ENCODE results near the gene EFCAB11.

Gene EFCAB11

DNA sequence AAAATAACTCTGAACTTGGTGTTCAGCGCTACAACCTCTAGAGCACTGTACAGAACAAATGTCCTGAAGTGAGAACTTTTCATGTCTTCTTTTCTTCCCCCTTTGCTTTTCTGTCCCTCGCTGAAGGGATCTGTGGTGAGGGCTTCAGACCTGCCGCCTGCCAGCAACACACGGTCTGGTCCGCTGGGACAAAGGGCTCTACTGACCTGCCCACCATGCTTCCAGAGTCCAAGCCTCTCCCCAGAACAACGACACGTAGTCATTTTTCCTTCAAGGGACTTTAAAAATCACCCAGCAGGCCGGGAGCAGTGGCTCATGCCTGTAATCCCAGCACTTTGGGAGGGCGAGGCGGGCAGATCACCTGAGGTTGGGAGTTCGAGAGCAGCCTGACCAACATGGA is 140.4 kb downstream of the EFCAB11 start:
- no peak for DNase-seq (ENCODE audit: low read depth, low spot score)

DNA sequence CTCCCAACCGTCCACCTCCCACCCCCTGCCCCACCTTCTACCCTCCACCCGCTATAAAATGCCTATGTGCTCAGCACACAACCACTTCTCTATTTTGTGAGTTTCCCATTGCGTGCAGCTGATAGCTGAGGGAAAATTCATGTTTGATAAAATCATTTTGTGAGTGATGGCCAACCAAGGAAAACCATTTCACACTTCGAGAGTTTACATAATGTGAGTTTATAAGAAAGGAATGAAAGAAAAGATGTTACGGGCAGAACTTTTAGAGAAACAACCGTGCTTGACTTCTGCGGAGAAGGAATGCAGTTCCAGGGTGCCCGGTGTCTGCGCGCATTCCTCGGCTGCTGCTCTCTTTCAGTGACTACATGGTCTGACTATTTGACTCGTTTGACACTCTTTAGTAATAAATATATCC is 140.9 kb downstream of the EFCAB11 start:
- DNase-seq (ENCODE audit: low read depth, low spot score), result no peak

DNA sequence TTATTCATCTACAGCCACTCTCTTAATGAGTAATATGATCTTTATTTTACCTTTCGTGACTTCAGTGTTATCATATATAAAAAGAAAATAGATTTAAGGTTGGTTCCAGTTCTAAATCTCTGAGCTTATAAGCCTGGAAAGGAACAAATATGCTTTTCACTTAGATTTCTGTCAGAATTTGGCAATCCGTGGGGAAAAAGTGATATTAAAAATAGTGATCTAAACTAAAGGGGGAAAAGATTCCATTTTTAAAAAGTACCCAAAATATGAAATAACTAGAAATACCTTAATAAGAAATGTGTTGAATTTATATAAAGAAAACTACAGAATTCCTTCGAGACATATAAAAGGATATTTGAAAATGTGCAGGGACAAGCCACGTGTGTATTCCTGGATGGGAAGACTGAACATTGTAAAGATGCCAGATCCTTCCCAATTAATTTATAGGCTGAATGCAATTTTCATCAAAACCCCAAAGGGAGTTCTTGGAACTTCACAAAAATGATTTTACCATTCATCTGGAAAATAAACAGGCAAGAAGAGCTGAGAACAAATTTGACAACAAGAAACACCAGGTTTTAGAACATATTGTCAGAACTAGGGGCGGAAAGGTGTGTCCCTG is 142.5 kb downstream of the EFCAB11 start:
- no peak for DNase-seq (ENCODE audit: low read depth, low spot score)

DNA sequence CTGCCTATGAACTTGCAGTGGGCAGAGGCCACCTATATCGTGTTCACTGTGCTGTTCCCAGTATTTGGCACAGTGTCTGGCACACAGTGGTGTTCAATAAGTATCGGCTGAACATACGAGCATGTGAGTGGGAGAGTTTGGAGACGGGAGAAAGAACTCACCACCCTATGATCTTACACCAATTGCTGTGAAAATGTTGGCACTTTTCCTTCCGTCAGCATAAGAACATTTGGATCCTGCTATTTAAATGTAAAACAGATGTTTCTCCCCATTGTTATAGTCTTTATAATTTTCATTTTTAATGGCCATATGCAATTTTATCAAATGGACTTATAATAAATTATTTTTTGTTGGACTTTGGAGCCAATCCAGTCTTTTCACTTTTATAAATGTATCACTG is 144.4 kb downstream of the EFCAB11 start:
- DNase-seq (ENCODE audit: low read depth, low spot score), result no peak

DNA sequence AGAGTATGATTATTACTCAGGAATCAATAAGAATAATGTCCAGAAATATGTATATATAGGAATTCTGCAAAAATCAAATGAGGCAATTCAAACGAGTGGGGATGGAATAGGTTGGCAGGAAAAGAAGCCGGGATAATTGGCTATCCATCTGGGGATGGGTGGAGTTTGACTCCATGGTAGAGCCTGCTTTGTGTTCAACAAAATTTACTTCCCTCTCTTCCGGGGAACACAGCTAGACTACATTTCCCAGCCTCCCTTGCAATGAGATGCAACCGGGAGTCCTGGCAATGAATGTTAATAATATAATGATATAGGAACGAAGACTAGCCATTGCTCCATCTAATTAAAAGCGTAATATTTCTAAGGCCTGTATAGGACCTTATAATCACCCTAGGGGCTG is 146.6 kb downstream of the EFCAB11 start:
- DNase-seq (ENCODE audit: low read depth, low spot score), result no peak

DNA sequence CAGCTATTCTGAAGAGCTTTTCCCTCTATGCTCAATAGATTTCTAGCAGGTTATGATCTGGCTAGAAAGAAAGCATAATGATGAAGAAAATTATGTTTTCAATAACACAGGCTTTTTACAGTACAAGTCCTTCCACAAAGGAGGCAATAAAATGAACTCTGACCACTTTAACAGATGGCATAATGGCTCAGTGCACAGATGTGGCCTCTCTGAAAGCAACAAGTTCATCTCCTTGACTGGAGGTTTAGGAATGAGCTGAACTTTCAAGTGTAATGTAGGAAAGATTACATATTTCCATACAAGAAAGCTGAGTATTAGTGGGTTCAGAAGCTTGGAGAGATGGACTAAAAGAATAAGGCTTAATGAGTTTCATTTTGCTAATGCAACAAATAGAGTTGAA is 147.4 kb downstream of the EFCAB11 start:
- DNase-seq (ENCODE audit: low read depth, low spot score), result no peak

DNA sequence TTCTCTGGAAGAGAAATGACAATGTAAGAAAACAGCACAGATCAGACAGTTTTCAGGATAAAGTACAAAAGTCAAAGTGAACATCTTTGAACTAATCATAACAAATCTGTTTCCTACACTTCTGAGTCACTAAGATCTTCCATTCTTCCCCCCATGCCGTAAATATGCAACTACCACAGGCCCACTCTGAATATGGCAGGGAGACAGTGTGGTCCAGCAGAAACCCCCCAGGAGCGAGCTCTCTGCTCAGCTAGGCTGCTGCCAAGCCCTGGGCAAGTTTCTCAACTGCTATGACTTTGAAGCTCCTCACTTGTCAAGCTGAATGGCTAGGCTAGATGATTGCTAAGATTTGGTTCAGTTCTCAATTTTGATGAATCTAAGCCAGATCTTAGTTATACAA is 148.1 kb downstream of the EFCAB11 start:
- DNase-seq (ENCODE audit: low read depth, low spot score), result no peak

DNA sequence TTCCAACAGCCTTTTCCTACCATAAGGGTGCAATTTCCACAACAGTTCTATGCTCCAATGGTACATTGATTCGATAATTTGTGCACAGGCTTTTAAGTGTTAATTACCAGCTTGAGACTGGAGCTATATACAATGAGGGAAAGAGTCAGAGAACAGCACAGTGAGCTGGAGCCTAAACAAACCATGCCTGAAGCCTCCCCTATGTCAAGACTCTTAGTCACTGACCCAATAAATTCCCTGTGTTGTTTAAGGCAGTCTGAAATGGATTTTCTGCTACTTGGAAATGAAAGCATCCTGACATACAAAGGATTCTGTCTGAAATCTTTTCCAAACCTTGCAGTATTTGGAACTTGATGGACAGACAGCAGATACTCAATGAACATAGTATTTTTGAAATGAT is 149.0 kb downstream of the EFCAB11 start:
- no peak for DNase-seq (ENCODE audit: low read depth, low spot score)

DNA sequence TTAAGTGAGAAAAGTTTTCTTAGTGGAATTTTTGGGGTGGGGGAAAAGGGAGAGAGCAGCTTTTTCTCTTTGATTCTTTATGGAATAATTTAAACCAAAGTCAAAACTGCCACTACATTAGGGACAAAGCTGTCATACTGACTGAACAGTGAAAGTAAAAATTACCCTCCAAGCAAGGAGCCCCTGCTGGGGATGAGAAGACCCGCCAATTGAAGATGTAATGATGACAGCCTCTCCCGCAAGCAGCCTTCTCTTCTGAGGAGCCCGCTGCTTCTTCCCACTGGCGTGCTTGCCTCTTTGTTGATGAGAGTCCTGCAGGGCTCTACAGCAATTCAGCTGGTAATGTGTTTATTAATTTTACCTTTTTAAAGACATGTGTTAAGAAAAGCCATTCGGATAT is 151.0 kb downstream of the EFCAB11 start:
- DNase-seq (ENCODE audit: low read depth, low spot score), result no peak

DNA sequence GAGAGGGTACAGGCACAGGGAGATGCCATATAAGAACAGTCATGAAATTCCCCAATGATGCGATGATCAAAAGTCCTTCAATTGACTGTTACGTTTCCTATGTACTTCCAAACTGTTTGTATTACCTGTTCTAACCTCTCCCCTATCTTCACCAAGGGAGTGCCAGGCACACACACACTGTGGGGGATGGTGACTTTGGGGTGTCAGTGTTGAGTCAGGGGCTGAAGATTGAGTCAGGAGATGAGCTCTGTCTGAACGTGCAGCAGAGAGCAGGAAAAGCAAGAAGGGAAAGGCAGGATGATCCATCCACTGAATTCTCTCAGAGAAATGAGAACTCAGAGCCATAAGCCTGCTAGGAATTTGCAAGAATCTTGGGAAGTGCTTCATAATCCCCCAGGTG is 153.4 kb downstream of the EFCAB11 start:
- DNase-seq (ENCODE audit: low read depth, low spot score), result no peak

DNA sequence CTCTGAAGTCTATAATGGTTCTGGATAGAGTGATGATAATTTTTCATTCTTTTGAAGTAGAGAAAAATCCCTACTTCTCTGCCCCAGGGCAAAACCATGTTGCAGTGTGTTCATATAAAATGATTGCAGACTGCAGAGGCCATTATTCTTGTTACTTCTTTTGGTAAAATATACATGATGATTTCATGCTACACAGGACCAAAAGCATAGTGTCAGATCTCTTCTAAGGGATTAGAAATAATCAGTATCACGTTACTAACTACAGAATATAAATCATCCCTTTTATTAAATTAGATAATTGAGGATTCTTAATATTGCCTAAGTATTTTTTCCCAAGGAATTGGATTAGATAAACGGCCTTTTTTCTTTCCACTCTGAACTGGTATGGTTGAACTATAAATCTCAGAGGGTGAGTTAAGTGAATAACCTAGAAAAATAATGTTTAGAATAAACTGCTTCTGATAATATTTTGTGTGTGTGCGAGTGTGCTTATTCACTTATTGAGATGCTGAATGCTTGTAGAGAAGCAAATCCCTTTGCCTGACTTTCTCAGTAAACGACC is 156.2 kb downstream of the EFCAB11 start:
- no peak for DNase-seq (ENCODE audit: low read depth, low spot score)

DNA sequence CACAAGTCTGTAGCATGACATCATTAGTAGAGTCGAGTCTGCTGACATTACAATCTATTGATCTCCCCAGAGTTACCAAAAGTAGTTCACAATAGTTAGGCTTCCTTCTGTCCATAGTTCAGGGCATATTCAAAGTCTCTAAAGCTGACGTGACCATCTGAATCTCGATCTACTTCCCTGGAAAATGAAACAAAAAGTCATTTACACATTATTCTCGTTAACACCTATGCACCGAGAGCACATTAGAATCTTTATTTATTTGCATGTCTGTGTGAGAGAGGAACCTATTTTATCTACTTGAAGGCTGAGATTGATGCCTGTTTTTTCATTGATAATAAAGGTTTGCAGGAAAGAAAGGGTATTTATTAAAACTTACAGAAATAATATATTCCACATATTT is 157.4 kb downstream of the EFCAB11 start:
- no peak for DNase-seq (ENCODE audit: low read depth, low spot score)

DNA sequence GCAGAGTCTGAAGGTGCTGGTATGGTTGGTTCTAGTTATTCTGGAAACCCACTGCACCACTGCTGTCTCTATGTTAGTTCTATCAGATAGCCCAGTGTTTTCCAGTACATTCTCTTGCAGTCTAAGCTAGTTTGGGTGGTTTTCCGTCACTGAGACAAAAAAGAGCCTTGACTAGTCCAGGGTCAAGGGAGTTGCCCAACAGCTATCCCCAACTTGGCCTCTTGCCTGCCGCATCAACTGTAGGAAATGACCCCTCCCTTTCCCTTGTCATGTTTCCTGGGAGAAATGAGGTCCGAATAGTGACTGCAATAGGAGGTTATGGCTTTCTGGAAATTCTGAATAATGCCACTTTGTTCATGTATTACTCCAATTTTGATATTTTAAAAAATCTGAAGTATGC is 160.4 kb downstream of the EFCAB11 start:
- no peak for DNase-seq (ENCODE audit: low read depth, low spot score)

DNA sequence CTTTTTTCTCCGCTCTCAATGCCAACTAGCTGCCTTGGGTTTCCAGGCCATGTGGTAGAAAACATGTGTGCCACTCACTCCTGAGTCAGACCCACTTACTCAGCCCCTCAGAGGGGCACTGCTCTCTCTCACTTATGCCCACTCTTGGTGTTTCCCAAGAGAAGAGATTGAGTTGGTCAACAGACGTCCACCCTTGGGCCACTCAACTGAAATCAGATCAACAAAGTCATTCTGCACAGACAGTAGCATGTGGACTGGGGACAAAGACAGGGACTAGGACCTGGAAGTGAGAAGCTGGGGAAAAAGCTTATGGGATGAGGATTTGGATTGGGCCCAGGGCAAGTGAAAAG is 161.2 kb downstream of the EFCAB11 start:
- DNase-seq (ENCODE audit: low read depth, low spot score), result no peak

DNA sequence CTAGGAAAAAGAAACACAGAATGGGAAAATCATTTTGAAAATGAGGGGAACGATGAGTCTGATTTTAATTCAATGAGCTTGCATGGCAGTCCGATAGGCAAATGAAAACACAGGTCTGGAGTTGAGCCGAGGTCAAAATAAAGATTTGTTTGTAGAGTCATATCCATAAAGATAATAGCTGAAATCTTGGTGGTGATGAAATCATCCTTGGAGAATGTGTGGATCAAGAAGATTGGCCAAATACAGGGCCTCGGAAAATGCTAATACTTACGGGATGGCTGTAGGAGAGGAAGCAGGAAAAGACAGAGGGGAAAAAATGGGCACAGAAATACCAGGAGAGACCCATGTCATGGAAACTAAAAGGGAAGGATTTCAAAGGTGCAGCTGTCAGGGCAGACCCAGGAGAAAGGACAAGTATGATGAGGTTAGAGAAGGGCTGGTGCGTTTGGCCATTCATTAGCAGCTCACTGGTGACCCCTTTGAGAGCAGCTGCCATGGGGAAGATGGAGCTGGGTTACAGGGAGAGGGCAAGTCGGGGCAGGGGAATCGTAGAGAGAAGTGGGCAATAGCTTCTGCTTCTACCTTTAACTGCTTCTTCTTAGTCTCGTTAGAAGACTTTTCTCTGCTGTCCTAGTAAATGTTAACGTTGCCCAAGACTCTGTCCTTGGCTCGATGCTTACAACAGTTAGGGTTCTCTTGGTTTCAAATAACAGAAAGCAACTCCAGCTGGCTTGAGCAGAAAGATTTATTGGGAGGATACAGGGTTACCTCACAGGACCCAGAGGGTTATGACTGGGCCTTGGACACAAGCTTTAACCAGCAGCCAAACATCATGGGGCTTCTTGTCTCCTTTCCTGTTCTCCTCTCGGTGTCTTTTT is 161.8 kb downstream of the EFCAB11 start:
- DNase-seq (ENCODE audit: low read depth, low spot score), result no peak

DNA sequence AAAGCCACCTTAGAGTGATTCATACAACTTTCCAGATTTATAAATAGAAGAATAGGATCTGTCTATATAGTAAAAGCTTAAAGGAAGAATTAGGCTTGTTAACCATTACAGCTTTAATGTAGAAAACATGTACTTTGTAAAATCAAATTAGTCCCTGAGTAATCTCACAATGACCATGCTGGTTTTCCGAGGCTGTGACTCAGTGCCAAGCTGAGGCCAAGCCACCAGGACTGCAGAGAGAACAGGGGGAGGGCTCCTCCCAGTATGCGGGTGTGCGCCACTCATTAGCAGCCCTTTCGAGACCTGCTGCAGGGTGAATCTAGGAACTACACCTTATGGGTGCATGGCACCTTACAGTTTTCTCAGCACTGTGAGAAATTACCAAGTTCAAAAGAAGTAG is 167.0 kb downstream of the EFCAB11 start:
- no peak for DNase-seq (ENCODE audit: low read depth, low spot score)

DNA sequence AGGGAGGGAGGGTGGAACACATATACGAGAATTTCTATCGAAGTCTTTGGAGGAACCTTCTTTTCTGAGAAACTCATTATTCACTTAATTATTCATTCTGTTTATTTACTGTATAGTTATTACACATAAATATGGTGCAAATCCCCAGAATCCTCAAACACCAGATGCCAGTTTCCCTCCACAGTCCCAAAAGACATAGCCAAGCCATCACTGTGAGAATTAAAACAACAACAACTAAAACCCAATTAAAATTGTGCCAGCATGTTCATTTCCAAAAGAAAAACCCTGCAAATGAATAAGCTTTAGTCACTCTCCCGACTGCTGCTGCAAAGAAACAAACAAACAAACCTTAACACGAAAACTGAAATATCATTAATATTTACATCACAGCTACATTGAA is 173.5 kb downstream of the EFCAB11 start:
- no peak for DNase-seq (ENCODE audit: low read depth, low spot score)

DNA sequence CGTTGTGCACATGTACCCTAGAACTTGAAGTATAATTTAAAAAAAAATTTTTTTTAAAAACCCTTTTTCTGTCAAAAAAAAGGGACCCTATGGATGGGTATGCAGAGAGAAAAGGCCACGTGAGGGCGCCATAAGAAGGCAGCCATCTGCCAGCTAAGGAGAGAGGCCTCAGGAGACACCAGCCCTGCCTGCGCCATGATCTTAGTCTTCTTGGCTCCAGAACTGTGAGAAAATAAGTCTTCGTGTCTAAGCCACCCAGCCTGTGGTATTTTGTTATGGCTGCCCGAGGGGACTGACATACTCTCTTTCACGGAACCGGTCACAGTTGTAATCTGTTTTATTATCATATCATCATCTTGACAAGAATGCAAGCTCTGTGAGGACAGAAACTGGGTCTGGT is 174.8 kb downstream of the EFCAB11 start:
- no peak for DNase-seq (ENCODE audit: low read depth, low spot score)

DNA sequence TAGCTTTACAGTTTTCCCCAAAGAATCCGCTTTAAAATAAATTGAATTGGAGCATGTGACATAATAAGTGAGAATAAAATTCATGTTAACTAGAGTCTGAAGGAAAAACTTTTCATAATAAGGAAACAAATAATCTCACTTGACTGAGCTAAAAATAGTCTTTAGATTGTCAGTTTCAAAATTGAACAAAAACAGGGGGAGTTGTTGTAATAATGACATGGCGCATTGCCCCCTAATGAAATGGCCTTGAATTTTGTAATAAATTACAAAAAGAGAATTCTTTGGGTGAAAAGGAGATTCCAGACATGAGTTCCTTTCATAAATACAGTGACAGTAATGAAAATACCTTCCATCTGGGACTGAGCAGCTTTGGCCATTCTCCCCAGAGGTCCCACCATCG is 178.6 kb downstream of the EFCAB11 start:
- DNase-seq (ENCODE audit: low read depth, low spot score), result no peak

DNA sequence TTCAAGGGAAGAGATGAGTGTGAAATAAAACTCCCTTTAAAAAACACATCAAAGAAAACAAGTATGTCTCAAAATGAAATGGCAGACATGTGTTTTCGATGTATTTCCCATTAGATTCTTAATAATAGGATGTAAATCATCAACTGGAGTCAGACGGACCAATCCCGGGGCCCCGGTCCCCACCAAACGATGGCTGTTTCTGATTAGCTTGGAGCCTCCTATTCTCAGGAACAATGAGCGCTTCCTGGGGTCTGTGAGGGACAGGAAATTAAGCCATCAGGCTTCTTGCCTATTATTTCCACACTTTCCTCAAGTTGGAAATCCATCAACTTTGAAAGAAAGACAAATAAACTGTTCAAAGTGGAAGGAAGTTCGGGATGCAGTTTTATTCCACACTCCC is 179.4 kb downstream of the EFCAB11 start:
- no peak for DNase-seq (ENCODE audit: low read depth, low spot score)

DNA sequence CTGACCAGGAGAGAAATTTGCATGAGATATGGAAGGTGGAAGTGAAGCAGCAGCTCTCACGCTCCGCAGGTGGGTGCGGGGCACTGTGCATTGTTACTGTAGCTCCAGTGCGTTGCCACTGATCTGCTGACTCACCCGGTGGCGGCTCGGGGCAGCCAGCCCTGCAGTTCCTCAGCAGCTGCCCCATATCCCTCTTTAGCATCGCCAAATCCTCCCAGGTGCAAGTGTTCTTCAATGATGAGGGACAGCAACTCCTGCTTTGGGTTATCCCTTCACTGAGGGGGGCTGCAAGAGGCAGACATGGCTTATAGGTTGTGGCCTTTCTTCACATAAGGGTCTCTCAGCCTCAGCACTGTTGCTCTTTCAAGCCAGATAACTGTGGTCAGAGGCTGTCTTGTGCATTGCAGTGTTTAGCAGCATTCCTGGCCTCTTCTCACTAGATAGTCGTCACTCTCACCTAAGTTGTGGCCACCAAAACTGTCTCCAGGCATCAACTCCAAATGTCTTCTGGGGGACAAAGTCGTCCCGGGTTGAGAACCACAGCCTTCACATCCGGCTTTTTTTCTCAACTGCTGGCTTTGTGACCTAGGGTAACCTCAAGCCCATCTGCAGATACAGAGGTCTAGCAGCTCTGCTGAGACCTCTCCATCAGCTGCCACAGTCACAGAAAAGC is 180.8 kb downstream of the EFCAB11 start:
- no peak for DNase-seq (ENCODE audit: low read depth, low spot score)

DNA sequence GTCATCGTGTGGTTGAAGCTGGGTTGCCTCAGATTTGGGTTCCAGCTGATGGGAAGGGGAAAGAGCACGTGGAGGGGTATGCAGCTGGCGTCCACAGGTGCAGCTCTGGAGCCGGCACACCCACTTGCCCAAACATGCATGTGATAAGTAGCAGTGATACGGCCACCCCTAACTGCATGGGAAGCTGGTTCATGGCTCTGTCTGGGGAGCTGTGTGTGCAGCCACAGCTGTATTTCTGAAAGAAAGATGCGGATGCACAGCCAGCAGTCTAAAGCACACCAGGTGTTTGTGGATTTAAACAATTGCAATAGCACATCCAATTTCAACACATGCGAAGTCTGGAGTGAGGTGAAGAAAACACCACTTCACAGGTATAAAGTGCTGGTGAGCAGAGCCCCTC is 181.4 kb downstream of the EFCAB11 start:
- DNase-seq (ENCODE audit: low read depth, low spot score), result no peak

DNA sequence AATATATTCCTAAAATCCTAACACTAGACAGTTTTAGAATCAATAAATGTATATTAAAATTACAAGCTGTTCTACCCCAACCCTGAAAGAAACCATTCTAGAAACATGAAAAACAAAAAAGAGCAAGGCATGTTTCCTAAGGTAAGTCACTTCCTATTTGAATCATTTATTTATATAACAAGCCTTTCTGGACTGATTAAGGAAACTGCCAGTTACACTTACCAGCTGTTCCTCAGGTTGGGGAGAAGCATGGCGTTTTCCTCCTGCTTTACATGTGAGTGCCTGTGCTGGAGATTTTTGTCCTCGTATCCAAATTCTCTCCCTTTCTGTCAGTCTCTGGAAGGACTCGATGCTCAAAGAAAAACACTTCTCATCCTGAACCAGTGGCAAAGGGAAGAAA is 183.3 kb downstream of the EFCAB11 start:
- DNase-seq (ENCODE audit: low read depth, low spot score), result no peak

Measured in activated CD4-positive, CD25-positive, alpha-beta regulatory T cell treated with anti-CD3 and anti-CD28 coated beads, Interleukin-2, amount 50 U/mL, for 16 hours (primary cell).